Spleen (tissue), 11 donors: ENCODE results near the gene COL27A1. TPM values are rescaled to one million over a fixed set of nuclear protein-coding genes. Genes with fewer than 3 reads are reported as not detected.

Experiments used
- DNase-seq: peaks from one replicate; pipeline ENCODE4 v3.0.0-alpha.2; 2020
- H3K27ac ChIP-seq, 8 donors: fragments of 200-600 bp; sonication (generic) in 7 of 8; 1 replicate in 4 of 8; 2 replicates in 4 of 8; pipeline versions ENCODE4 v1.5.0 to v1.8.0; 2016 to 2021; ENCODE audit warnings: inconsistent platforms in 4 of 8, mild to moderate bottlenecking in 4 of 8, moderate library complexity in 1 of 8
- H3K27me3 ChIP-seq, 7 donors: fragments of 200-600 bp; sonication (generic) in 6 of 7; replicated peaks in 1 of 7; 1 replicate in 4 of 7; 2 replicates in 3 of 7; pipeline versions ENCODE4 v1.5.0 to v1.8.0; 2016 to 2021; ENCODE audit warnings: inconsistent platforms in 3 of 7, mild to moderate bottlenecking in 1 of 7
- H3K36me3 ChIP-seq, 6 donors: fragments of 200-600 bp; sonication (generic) in 5 of 6; 1 replicate in 4 of 6; 2 replicates in 2 of 6; pipeline versions ENCODE4 v1.5.0 to v1.8.0; 2016 to 2021; ENCODE audit warnings: inconsistent platforms in 2 of 6
- H3K4me1 ChIP-seq, 6 donors: fragments of 200-600 bp; sonication (generic) in 5 of 6; 1 replicate in 3 of 6; 2 replicates in 3 of 6; pipeline versions ENCODE4 v1.5.0 to v1.8.0; 2016 to 2021; ENCODE audit warnings: inconsistent platforms in 3 of 6
- H3K4me3 ChIP-seq, 8 donors: fragments of 200-600 bp; sonication (generic) in 7 of 8; 1 replicate in 4 of 8; 2 replicates in 4 of 8; pipeline versions ENCODE4 v1.5.0 to v1.8.0; 2016 to 2021; ENCODE audit warnings: inconsistent platforms in 4 of 8, mild to moderate bottlenecking in 4 of 8, moderate library complexity in 2 of 8
- H3K9me3 ChIP-seq, 8 donors: fragments of 200-600 bp; sonication (generic) in 7 of 8; 1 replicate in 4 of 8; 2 replicates in 4 of 8; pipeline versions ENCODE4 v1.5.0 to v1.8.0; 2016 to 2021; ENCODE audit warnings: inconsistent platforms in 4 of 8
- CTCF ChIP-seq, 11 experiments: fragments of 200-600 bp in 7 of 11; fragments of 450-650 bp in 4 of 11; sonication (generic) in 4 of 11; IDR thresholded peaks in 8 of 11; conservative IDR thresholded peaks in 3 of 11; 1 replicate in 7 of 11; 2 replicates in 4 of 11; pipeline versions ENCODE4 v1.4.0 to v1.8.0; 2016 to 2021; ENCODE audit warnings: antibody characterized with exemption in 11 of 11, inconsistent platforms in 4 of 11, mild to moderate bottlenecking in 1 of 11
- POLR2A ChIP-seq, 3 donors: fragments of 450-650 bp; IDR thresholded peaks; one replicate each; pipeline ENCODE4 v1.5.1; 2017; ENCODE audit warnings: antibody characterized with exemption in 3 of 3, mild to moderate bottlenecking in 1 of 3
- POLR2AphosphoS5 ChIP-seq, 3 donors: sonication (generic); formaldehyde crosslinking; IDR thresholded peaks; one replicate each; pipeline ENCODE4 v1.5.1; 2017; ENCODE audit warnings: antibody characterized with exemption in 3 of 3
- whole genome bisulfite sequencing, 5 donors: extraction: QIAGEN DNeasy Blood & Tissue Kit in 3 of 5; methylation state at CpG; one replicate each; pipeline versions ENCODE4 v1.1.5 to v1.1.7; 2013 to 2018; 5-methylcytosine and 5-hydroxymethylcytosine counted together
- intact Hi-C: fragments of 100-400 bp; cut with DNase I; formaldehyde crosslinking; loops from one replicate; pipeline ENCODE4 v1.15.0; 2023; ENCODE audit warnings: low total_unique reads
- polyA plus RNA-seq, 3 donors: library from polyadenylated mRNA; stranded (reverse); fragments of 200-250 nt; gene quantifications; one replicate each; pipeline ENCODE4 v1.2.1, GENCODE V29; 2013
- total RNA-seq, 7 donors: library from RNA; depleted of rRNA in 3 of 7; stranded (reverse); fragments of >200 nt in 3 of 7; fragmentation: NEBNext Ultra II Directional in 4 of 7; extraction: Animal tissue kit (Norgen Biotek cat#: 25700) in 4 of 7; gene quantifications; one replicate each; pipeline versions ENCODE4 v1.1.0 to v1.2.1, GENCODE V29; 2016 to 2021
- donor health status: healthy with polysubstance abuse.
- donor health status: DM: no; HTN: no; CAD: no; lungs with moderate emphysema.
- donor health status: DM: no; HTN: no; CAD: no.
- donor health status: Bipolar disorder and iron deficiency.
- donor health status: healthy.
- donor health status: DM: no; HTN: no; CAD: no.
- donor health status: DM: yes; HTN: yes; CAD: no.

The COL27A1 gene
- total and polyA plus RNA-seq, 10 donors = 2.1 to 23.4 (median 6.1) TPM

DNA sequence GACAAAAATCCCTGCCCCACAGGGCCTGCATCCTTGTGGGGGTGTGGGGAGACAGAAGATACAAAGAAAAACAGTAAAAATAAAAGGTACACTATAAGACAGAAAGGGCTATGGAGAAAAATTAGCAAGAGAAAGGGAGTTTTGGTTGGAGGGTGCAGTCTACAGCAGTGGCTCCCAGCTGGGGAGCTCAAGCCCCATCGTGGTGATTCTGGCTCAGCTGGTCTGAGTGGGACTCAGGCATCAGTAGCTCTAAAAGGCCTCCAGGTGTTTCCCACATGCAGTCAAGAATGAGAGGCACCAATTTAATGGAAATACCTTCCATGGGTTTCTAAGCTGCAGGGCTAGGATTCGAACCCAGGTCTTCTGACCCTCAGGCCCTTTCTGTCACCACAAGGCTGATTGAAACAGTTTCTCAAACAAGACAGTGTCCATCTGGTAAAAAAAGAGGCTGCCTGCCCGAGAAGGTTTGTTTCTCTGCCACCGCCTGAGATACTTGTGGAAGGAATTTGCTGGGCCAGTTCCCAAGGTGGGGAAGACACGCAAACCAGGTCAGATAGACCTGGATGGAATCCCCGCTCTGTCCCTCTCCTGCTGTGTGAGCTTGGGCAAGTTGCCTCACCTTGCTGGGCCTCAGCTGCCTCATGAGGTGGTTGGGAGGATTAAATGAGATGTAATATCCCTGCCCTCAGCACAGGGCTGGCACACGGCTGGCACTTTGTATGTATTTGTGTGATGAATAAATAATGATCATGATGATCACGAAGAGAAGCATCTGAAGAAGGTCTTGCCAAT is 43.1 kb downstream of the COL27A1 start:
- no peak overlapping the region for H3K27ac ChIP-seq
- H3K27me3 ChIP-seq = no peaks in the 10 kb centered on the region
- no peaks in the 10 kb centered on the region for H3K36me3 ChIP-seq
- no peak for TF ChIP-seq POLR2A (IDR thresholded peaks at IDR 0.05)
- TF ChIP-seq POLR2AphosphoS5 (IDR thresholded peaks at IDR 0.05) = no peak
- no peak for TF ChIP-seq CTCF (IDR thresholded peaks at IDR 0.05 in 8 of 11, conservative IDR thresholded peaks at IDR 0.05 in 3 of 11)
- no peaks in the 10 kb centered on the region for H3K9me3 ChIP-seq
- H3K4me1 ChIP-seq = no peaks in the 10 kb centered on the region
- intact Hi-C loops = no loop called here
- 75 to 92% (median 85%) methylated on average over 8 of the region's 8 CpGs for WGBS, 5 donors
- no peak overlapping the region for H3K4me3 ChIP-seq
- DNase-seq = no peak

DNA sequence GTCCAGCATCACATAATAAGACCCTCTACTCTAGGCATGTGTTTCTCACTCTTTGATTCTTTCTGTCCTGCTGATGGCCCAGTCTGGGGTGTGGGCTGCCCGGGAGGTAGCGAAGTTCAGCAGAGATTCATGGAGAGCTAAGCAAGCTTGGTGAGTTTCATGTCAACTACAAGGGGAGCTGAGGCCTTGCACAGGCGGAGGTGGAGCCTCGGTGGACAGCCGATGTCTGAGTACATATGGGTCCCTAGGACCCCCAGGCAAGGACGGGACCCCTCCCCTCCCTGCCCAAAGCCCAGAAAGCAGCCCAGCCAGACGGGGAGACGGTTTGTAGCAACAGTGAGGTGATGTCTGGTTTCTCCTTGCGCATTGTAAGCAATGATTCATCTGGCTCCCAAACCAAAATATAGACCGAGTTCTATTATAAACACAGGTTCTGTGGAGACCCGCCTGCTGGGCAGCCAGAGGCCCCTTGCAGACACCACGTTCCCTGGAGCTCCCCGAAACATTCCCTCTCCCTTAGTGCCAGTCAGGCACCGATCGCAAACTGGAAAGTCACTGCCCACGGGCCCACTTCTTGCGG is 45.5 kb downstream of the COL27A1 start:
- Histone ChIP-seq H3K4me1 (no peaks in the 10 kb centered on the region), H3K36me3 (no peaks in the 10 kb centered on the region), H3K4me3 (no peak overlapping the region), H3K9me3 (no peaks in the 10 kb centered on the region), H3K27ac (no peak overlapping the region), H3K27me3 (no peaks in the 10 kb centered on the region)
- intact Hi-C loops = no loop called here
- no peak for TF ChIP-seq CTCF (IDR thresholded peaks at IDR 0.05 in 8 of 11, conservative IDR thresholded peaks at IDR 0.05 in 3 of 11)
- no peak for TF ChIP-seq POLR2AphosphoS5 (IDR thresholded peaks at IDR 0.05)
- TF ChIP-seq POLR2A (IDR thresholded peaks at IDR 0.05) = no peak
- 84 to 94% (median 90%) methylated on average over 16 to 17 of the region's 17 CpGs for WGBS, 5 donors
- DNase-seq = no peak

- H3K4me3 ChIP-seq = no peak overlapping the region
- H3K9me3 ChIP-seq = no peaks in the 10 kb centered on the region
- intact Hi-C loops = no loop called here
- H3K36me3 ChIP-seq = no peaks in the 10 kb centered on the region
- no peak for DNase-seq
- TF ChIP-seq POLR2AphosphoS5 (IDR thresholded peaks at IDR 0.05) (no peak), POLR2A (IDR thresholded peaks at IDR 0.05) (no peak), CTCF (IDR thresholded peaks at IDR 0.05 in 8 of 11, conservative IDR thresholded peaks at IDR 0.05 in 3 of 11) (no peak)
- H3K4me1 ChIP-seq = peaks cover 0 to 7% (median 0%) of the 10 kb centered on the region in 6 donors
- no peaks in the 10 kb centered on the region for H3K27me3 ChIP-seq
- H3K27ac ChIP-seq = no peak overlapping the region
- 48 to 90% (median 77%) methylated on average over 6 of the region's 6 CpGs for WGBS, 5 donors
Observed at GRCh38 chr9:114202396-114202795, 47.1 kb downstream of the COL27A1 start.

GRCh38 chr9:114202849-114203248 is 47.5 kb downstream of the COL27A1 start:
- H3K4me3 ChIP-seq = no peak overlapping the region
- intact Hi-C loops = no loop called here
- no peak overlapping the region for H3K27ac ChIP-seq
- peaks cover 0 to 7% (median 0%) of the 10 kb centered on the region in 6 donors for H3K4me1 ChIP-seq
- H3K27me3 ChIP-seq = no peaks in the 10 kb centered on the region
- no peaks in the 10 kb centered on the region for H3K9me3 ChIP-seq
- TF ChIP-seq POLR2AphosphoS5 (IDR thresholded peaks at IDR 0.05) = no peak
- TF ChIP-seq CTCF (IDR thresholded peaks at IDR 0.05 in 8 of 11, conservative IDR thresholded peaks at IDR 0.05 in 3 of 11) = no peak
- no peak for TF ChIP-seq POLR2A (IDR thresholded peaks at IDR 0.05)
- H3K36me3 ChIP-seq = no peaks in the 10 kb centered on the region
- DNase-seq = no peak
- WGBS, 5 donors = 52 to 80% (median 61%) methylated on average over 4 of the region's 4 CpGs
